ENCODE data around the gene ATG14.

The ATG14 gene

GRCh38 chr14:55451398-55451797, 39.8 kb upstream of the ATG14 start:
- no peak overlapping the region for H3K4me3 ChIP-seq (ENCODE audit: control insufficient read depth, low read depth, low read length)
- TF ChIP-seq, protein P1, sequence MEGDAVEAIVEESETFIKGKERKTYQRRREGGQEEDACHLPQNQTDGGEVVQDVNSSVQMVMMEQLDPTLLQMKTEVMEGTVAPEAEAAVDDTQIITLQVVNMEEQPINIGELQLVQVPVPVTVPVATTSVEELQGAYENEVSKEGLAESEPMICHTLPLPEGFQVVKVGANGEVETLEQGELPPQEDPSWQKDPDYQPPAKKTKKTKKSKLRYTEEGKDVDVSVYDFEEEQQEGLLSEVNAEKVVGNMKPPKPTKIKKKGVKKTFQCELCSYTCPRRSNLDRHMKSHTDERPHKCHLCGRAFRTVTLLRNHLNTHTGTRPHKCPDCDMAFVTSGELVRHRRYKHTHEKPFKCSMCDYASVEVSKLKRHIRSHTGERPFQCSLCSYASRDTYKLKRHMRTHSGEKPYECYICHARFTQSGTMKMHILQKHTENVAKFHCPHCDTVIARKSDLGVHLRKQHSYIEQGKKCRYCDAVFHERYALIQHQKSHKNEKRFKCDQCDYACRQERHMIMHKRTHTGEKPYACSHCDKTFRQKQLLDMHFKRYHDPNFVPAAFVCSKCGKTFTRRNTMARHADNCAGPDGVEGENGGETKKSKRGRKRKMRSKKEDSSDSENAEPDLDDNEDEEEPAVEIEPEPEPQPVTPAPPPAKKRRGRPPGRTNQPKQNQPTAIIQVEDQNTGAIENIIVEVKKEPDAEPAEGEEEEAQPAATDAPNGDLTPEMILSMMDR (conservative IDR thresholded peaks at IDR 0.05; ENCODE audit: control insufficient read depth, insufficient read depth, low read depth, low read length) = no peak
- peak; percentile 68 for DNase-seq (ENCODE audit: low read depth)

- TF ChIP-seq, protein P1 (conservative IDR thresholded peaks at IDR 0.05; ENCODE audit: control insufficient read depth, insufficient read depth, low read depth, low read length) = no peak
- no peak for DNase-seq (ENCODE audit: low read depth)
- no peak overlapping the region for H3K4me3 ChIP-seq (ENCODE audit: control insufficient read depth, low read depth, low read length)
These were observed 39.4 kb upstream of the ATG14 start for GRCh38 chr14:55450987-55451386.

GRCh38 chr14:55450539-55450938, 38.9 kb upstream of the ATG14 start:
- no peak overlapping the region for H3K4me3 ChIP-seq (ENCODE audit: control insufficient read depth, low read depth, low read length)
- DNase-seq (ENCODE audit: low read depth) = no peak
- TF ChIP-seq, protein P1 (conservative IDR thresholded peaks at IDR 0.05; ENCODE audit: control insufficient read depth, insufficient read depth, low read depth, low read length) = no peak

- no peak for DNase-seq (ENCODE audit: low read depth)
- TF ChIP-seq, protein P1 (conservative IDR thresholded peaks at IDR 0.05; ENCODE audit: control insufficient read depth, insufficient read depth, low read depth, low read length) = no peak
- H3K4me3 ChIP-seq (ENCODE audit: control insufficient read depth, low read depth, low read length) = no peak overlapping the region
These were observed 38.5 kb upstream of the ATG14 start for GRCh38 chr14:55450124-55450523.

DNA sequence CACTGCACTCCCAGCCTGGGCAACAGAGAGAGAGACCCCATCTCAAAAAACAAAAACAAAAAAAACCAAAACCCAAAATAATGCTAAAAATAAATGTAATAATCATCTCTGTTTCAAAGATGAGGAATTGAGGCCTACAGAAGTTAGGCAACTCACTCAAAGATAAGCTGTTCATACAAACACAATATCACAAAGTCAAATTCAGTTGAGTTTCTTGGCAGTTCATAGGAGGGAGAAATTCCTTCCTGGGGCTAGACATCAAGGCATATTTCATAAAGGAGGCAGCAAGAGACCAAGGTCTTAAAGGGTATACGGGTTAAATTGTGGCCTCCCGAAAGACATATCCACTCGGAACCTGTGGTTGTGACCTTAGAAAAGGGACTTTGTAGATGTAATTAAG, 37.5 kb upstream of the ATG14 start:
- no peak overlapping the region for H3K4me3 ChIP-seq (ENCODE audit: control insufficient read depth, low read depth, low read length)
- no peak for DNase-seq (ENCODE audit: low read depth)
- TF ChIP-seq, protein P1 (conservative IDR thresholded peaks at IDR 0.05; ENCODE audit: control insufficient read depth, insufficient read depth, low read depth, low read length) = no peak

GRCh38 chr14:55448141-55448614, 36.5 kb upstream of the ATG14 start:
- TF ChIP-seq, protein P1 (conservative IDR thresholded peaks at IDR 0.05; ENCODE audit: control insufficient read depth, insufficient read depth, low read depth, low read length) = no peak
- H3K4me3 ChIP-seq (ENCODE audit: control insufficient read depth, low read depth, low read length) = no peak overlapping the region
- peak; percentile 98 for DNase-seq (ENCODE audit: low read depth)

GRCh38 chr14:55446833-55447232, 35.2 kb upstream of the ATG14 start:
- no peak overlapping the region for H3K4me3 ChIP-seq (ENCODE audit: control insufficient read depth, low read depth, low read length)
- TF ChIP-seq, protein P1 (conservative IDR thresholded peaks at IDR 0.05; ENCODE audit: control insufficient read depth, insufficient read depth, low read depth, low read length) = no peak
- peak; percentile 92 for DNase-seq (ENCODE audit: low read depth)
